HG02973 (cell line): ENCODE measurements around the gene PHACTR1.
"Not testable (repeated sequence)": the region's sequence is repeated elsewhere in the genome, so short reads cannot be mapped to it uniquely, and the experiment has no call there.

Experiments used
- ATAC-seq: cut with Tn5 transposase; IDR thresholded peaks from one replicate; pipeline ENCODE4 v1.9.1; 2021; ENCODE audit warnings: moderate library complexity; ENCODE audit not compliant: unreplicated experiment

Gene PHACTR1

DNA sequence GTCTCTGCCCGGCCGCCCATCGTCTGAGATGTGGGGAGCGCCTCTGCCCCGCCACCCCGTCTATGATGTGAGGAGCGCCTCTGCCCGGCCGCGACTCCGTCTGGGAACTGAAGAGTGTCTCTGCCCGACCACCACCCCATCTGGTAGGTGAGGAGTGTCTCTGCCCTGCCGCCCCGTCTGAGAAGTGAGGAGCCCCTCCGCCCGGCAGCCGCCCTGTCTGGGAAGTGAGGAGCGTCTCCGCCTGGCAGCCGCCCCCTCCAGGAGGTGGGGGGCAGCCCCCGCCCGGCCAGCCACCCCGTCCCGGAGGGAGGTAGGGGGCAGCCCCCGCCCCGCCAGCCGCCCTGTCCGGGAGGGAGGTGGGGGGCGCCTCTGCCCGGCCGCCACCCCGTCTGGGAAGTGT, 417.3 kb downstream of the PHACTR1 start:
- not testable (repeated sequence) for ATAC-seq

DNA sequence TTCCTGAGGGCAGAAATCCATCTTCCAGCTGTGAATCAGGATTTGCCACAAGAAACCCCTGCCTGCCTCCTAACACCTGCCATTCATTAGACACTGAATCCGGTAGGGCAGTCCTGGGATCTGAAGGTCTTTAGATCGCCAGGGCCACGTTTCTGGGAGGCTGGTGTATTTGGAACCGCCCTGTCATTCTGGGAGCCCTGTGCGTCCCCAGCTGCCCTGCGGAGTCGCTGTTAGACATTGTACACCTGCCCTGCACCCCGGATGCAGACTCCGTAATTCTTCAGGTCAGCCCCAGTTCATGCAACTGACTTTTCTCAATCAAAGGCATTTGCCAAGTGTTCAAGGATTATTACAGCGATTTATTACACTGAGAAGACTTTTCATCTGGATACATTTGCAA, 418.6 kb downstream of the PHACTR1 start:
- no peak for ATAC-seq

DNA sequence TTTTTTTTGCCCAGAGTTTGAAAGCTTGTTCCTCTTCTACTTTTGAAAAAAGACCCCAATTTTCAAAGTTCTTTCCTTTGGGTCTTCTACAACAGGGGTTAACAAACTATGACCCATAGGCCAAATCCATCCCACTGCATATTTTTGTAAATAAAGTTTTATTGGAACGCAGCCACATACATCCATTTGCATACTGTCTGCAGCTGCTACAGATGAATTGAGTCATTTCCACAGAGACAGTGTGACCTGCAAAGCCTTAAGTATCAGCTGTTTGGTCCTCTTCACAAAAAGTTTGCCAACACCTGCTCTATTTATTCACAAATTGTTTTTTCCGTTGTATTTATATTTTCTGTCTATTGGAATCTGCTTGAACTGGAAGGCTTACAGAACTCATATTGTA, 422.6 kb downstream of the PHACTR1 start:
- ATAC-seq = no peak

DNA sequence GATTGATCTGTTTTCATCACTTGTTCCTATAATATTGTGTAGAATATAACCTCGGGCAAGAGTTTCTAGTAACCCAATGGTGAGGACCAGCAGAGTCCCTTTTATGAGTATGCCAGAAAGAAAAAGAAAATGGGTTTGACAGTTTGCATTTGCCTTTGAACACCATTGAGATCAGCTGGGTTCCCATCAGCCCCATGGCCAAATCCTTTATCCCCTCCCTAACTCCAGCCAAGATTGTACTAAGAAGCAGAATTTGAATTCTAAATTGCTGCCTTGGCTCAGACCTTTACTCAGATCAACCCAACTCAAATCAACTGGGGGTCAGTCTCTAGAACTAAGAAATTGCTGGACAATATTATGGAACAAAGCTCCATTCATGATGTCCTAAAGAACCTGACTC, 424.4 kb downstream of the PHACTR1 start:
- no peak for ATAC-seq

DNA sequence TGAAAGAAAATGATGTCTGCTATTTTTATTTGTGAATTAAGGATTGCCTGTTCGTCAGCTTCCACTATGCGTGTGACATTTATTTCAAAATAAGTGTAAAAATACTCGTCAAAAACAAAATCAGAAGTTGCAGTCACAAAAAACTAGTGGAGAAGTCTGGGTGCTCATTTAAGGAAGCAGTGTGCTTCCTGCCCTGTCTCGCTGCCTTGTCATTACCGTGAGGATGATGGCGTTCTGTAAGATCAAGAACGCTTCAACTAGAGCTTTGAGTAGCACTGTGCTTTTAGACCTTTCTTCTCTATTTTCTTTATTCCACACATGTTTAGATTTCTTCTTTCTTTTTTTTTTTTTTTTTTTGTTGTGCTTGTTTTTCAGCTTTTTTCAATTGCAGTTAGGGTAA, 424.8 kb downstream of the PHACTR1 start:
- ATAC-seq = no peak

DNA sequence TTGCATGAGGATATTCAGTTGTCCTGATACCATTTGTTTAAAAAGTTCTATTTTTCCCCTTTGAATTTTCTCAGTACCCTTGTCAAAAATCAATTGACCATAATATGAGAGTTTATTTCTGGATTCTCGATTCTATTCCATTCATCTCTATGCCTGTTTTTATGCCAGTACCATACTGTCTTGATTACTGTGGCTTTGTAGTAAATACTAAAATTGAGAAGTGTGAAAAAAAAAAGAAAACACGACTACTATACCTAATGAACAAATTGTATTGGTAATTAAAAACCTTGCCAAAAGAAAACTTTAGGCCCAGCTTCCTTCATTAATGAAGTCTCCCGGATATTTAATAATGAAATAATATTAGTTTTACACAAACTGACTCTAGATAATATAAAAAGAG, 426.0 kb downstream of the PHACTR1 start:
- ATAC-seq = no peak

DNA sequence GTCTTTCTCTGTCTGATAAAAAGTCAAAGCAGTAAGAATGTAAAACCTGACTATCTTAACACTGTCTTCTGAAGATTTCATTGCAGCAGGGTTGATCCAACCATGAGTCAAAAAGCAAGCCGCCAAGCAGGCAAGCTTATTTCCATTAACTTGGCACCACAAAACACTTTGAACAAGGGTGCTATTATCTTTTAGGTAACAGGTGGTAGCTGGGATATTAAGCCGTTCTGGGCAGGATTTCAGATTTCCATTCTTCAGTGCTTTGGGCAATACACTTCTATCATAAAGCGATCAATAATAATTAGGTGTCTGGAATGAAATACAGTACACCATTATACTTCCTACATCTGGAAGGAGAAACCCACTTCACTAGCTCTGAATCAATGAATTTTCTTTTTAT, 429.9 kb downstream of the PHACTR1 start:
- ATAC-seq = no peak

DNA sequence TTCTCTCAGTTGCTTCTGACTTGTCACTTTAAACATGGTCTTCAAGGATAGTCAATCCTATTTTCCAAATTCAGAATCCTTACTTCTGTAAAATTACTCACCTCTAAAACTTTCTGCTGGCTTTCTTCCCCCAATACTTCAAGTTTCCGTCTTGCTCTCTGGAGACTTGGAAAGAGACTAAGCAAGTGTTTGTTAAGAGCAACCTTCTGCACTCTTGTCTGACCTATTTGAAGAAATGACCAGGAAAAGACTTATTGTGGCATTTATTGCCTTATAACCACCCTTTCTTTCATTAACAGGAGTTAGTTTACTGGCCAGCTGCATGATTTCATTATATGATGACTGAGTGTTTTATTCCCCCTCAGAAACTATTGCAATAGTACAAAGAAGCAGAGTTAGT, 430.8 kb downstream of the PHACTR1 start:
- no peak for ATAC-seq

DNA sequence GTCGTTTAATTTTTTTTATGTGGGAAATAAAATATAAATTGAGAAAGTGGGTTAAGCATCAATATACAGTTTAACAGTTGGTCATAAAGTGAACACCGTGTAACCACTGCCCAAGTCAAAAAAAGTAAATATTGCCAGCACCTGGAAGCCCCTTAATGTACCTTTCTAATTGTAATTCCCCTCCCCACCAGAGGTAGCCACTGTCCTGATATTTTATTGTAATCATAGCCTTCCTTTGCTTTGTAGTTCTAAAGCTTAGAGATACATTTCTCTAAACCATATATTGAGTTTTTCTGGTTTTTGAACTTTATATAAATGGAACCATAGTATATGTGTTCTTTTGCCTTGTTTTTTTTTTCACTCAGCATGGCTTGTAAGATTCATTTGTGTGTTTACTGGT, 431.2 kb downstream of the PHACTR1 start:
- ATAC-seq = no peak

DNA sequence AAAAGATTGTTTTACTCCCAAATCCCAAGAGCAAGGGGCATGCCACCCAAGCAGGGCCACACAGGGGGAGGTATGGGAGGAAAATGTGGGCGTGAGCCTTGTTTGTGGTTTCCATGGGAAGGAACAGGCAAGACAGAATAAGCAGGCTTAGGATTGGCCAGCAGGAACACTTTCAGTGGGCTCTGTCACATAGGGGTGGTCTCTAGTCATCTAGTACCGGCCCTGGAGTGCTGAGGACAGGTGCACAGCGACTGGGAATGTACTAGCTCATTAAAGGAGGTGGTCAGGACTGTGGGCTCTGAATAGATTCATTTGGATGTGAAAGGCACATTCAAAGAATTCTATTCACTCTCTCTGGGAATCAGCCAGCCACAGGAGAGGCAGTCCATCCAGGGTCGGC, 436.2 kb downstream of the PHACTR1 start:
- ATAC-seq = no peak

DNA sequence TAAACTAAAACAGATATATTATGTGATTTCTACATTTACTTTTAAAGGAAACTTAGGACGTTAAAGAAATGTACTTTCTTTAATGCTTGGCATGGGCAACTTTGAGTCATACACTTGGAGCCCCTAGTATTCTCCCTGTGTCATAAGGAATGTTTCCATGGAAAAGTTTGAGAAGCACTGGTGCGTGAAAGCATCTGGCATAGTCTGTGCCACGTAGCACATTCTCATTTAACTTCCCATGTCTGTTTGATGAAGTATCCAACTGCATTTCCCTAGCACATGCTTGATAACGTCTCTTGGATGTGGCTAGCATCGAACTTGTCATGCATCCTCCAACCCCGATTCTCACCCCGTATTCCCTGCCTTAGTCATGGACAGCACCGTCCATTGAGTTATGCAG, 439.8 kb downstream of the PHACTR1 start:
- no peak for ATAC-seq

DNA sequence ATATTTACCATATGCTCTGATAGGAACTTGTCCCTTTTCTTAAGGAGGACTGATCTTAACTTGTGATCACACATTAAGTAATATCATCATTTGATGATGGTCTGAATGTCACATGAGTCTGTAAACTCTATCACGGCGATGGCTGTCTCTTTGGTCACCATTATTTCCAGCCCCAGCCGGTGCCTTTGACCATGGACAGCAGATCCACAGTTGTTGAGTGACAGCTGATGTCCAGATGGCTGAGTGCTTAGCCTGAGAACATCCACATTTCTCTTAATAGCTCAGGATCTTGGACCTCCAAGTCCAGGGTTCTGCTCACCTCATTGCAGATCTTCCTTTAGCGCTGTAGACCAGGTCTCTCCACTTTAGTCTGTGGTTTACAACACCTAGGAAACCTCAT, 440.7 kb downstream of the PHACTR1 start:
- no peak for ATAC-seq

DNA sequence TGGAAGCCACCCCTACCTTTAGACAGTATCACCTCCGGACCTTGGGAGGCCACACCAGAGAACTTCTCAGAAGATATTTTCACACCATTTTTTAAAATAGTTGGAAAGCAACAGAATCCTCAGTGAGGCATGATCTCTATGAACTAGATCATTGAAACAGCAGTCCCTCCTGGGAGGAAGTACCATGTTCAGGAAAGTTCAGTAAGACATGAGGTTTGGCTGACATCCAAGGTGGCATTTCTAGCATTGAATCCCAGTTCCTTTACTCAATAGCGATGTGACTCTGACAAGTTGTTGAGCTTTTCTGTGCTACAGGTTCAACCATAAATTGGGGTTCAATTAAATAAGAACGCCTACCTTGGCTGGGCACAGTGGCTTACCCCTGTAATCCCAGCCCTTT, 442.7 kb downstream of the PHACTR1 start:
- no peak for ATAC-seq

DNA sequence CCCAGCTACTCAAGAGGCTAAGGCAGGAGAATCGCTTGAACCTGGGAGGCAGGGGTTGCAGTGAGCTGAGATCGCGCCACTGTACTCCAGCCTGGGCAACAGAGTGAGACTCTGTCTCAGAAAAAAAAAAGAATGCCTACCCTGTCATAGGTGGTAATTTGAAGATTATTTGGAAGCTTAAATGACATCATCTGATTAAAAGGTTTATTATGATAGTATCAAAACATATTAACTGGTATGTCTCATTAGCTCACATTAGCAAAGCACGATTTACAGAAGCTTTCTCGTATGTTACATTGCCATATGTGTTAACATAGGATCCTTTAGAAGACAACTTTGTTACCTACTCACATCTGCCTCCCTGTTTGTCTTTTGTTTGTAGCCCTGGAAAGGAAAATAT, 443.3 kb downstream of the PHACTR1 start:
- not testable (repeated sequence) for ATAC-seq

DNA sequence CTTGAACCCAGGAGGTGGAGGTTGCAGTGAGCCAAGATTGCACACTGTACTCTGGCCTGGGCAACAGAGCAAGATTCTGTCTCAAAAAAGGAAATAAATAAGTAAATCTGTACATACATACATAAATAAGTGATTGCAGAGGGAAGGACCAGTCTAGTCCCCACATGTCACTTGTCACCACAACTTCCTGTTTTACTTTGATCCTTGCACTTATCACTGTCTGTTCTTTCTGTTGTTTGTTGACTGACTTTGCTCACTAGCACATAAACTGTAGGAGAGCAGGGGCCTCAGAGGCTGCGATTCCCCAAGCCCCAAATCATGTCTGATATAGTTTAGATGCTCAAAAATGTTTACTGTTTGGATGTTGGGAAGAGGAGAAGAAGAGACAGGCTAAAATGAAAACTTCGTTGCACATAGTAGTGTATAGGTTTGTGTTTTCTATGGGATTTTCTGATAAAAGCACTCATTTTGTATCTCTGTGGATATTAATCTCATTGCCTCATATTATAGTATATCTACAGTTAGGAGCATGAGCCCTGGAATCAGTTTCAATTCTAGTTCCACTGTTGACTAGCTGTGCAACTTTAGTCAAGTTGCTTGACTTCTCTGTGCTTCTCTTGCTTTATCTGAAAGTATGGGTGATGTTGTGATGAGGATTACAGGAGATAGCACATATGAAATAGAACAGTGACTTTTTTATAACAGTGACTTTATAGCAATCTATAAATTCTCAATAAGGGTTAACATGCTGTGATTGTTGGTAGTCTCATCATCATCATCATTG, 446.8 kb downstream of the PHACTR1 start:
- ATAC-seq = no peak

DNA sequence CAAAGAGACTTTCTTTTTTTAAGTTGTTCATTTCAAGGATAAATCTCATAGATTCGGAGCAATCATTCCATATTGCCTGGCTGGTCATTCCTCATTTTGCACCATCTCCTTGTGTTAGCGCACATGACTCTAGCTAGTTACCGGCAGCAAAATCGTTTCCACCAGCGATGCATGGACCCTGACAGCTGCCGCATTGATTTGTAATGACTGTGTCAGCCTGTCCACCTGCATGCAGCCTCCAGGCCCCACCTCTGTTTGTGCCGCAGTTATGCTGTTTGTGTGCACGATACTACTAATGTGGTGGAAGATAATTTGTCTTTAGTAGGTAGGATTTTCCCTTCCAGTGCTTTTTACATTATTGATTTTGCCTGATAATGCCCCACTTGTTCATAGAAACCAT, 447.7 kb downstream of the PHACTR1 start:
- no peak for ATAC-seq

DNA sequence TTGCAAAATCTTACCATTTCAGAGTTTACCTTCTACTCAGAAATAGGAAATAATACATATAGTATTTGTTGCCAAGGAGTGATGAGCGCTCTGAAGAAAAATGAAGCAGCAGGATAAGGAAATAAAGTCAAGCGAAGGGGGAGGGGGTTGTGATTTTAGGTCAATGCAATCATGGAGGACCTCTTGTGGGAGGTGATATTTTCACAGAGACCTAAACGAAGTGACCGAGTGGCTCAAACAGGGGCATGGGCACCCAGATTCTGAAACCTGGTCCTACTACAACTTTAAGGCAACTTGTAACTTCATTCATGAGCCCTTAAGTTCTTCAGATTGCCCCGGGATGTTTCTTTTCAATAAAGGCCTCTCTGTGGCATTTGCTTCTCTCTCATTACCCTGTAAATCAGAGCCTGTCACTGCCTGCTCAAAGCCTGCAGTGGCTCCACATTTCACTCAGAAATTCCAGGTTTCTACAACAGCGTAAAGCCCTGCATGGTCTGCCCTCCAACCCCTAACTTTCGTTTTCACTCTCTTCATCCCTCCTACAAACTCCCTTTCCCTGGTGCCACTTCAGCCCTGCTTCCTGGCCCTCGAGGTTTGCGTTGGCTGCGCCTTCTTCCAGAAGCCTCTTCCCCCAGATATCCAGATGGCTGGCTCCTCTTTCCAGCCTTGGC, 449.1 kb downstream of the PHACTR1 start:
- ATAC-seq = no peak

DNA sequence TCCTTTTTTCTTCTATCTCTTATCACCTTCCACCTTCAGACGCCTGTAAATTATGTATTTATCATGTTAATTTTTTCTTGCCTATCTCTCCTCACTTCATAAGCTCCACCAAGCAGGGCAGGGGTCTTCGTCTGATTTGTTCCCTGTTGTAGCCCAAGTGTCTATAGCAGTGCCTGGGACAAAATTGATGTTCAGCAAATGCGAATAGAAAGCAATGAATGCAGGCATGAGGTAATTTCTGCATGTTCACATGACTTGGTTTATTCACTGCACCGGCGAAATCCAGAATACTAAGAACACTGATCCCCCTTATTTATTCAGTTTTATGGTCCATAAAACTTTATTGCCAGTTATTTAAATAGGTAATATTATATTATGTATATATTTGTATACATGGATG, 449.7 kb downstream of the PHACTR1 start:
- ATAC-seq = no peak

DNA sequence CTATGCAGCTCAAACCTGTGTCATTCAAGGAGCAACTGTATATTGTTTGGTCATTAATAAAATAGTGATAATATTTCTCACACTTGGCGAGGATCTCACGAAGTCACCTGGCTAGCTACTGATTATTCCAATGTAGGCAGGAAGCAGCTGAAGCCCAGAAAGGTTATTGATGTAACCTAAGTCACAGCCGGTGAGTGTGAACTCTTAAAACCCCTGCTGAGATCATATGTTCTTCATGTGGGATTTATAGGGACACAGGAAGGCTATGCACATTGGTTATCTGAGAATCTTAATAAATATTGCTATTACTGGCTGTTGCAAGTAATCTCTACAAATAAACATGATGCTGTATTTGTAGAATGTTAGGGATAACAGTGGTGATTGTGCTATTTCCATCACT, 450.3 kb downstream of the PHACTR1 start:
- no peak for ATAC-seq

DNA sequence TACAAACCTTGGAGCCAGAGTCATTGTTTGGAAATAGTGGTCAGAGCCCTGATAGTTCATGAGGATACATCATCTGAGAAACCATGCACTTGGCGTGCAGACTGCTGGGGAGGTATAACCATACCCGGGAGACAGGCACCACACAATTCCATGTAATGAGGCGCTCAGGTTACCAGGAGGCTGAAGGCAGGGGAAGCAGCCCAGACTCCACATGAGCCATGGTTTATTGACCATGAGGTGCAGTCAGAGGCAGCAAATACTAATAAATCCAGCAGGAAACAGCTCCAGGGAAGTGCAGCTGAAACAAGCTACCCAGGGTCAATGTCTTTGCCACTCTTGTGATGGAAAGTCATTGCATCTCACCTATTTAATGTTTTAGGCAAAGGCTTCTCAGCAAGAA, 455.7 kb downstream of the PHACTR1 start:
- ATAC-seq = no peak

DNA sequence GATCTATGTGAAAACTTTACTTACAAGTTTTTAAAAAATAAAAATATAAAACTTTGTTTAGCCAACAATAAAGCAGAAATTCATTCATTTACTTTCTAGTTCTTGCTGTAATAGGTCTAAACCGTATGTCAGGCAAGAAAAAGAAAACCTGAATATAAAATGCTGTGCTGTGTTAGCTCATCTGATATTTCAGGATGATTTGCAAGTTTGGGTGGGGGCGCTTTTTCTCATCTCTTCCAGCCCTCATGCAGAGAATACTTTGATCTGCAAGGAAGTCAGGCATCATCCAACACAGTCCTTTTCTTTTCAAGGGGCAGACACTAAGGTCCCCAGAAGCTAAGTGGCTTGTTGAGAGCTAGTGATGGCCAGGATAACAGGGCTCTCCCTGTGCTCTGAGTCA, 458.5 kb downstream of the PHACTR1 start:
- ATAC-seq = no peak

DNA sequence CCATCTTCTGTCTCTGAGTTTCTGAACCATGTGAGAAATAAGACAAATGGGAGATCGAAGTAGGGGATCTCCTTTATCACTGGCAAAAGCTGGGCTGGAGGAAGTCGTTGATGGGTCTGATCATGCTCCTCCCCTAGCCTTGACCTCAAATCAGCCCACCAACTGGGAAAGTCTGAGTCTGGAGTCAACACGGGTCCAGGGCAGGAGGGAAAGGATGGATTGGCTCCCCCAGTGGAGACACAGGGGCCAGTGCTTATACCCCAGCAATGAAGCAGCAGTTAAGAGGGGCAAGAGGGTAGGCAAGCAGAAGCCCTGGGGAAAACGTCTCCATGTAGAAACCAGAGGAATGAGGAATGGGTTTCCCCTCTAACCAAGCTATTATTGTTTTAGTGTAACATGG, 459.2 kb downstream of the PHACTR1 start:
- ATAC-seq = no peak

DNA sequence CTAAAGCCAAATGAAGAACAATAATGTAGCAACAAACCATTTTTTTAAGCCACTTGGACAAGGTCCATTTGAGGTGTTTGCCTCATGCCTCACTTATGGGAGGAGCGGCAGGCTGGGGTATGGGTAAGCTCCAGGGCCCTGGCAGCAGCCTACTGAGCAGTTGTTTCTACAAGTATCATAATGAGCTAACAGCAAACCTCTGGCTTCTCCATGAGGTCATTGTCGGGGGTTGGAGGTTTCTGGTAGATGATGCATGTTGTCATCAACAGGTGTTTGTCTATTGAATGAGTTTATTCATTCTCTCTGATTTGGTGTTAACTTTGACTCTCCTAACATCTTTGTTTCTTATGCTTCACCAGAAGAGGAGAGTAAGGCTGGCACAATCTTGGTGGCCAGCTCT, 461.1 kb downstream of the PHACTR1 start:
- ATAC-seq = no peak
